MV-4-11 (cell line): ENCODE data around the gene ACTN2.

Experiments used
- DNase-seq: peaks from one replicate; lab custom pipeline; 2025; lab: John Stamatoyannopoulos, UW

ACTN2 gene

GRCh38 chr1:236691348-236691747 is 5.0 kb downstream of the ACTN2 start:
- no peak for DNase-seq

DNA sequence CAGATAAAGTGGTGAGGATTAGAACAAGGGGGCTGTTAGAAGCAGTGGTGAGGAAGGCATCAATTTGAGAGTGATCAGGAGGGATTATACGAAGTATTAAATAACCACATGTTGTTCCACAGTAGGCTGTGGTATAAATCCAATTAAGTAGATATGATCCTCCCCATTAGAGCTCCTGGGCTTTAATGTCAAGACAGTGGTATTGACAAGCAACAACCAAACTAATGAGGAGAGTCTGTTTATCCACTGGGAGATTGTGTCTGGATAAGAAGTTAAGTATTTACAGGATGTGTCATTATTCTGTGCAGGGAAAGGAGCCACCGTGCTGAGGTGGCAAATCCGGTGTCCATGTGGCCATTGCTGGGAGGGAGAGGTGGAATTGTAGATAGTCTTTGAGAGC is 5.8 kb downstream of the ACTN2 start:
- no peak for DNase-seq

GRCh38 chr1:236692742-236693141 is 6.4 kb downstream of the ACTN2 start:
- no peak for DNase-seq

GRCh38 chr1:236699366-236699765 is 13.1 kb downstream of the ACTN2 start:
- DNase-seq: no peak

DNA sequence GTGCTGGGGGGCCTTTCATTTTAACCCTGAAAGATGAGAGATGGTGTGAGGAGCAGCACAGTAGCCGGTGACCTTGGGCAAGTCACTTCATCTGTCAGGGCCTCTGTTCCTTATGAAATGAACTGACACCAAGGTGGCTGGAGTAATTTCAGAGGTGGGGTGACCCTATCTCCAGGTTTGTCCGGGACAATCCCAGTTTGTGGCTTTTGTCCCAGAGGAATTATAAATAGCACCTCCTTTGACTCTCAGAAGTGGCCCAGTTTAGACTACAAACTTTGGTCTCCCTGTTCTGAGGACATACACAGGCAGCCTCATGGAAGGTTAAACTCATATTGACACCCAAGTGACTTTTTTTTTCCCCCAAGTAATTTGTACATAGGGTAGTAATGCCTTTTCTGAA is 14.6 kb downstream of the ACTN2 start:
- no peak for DNase-seq

DNA sequence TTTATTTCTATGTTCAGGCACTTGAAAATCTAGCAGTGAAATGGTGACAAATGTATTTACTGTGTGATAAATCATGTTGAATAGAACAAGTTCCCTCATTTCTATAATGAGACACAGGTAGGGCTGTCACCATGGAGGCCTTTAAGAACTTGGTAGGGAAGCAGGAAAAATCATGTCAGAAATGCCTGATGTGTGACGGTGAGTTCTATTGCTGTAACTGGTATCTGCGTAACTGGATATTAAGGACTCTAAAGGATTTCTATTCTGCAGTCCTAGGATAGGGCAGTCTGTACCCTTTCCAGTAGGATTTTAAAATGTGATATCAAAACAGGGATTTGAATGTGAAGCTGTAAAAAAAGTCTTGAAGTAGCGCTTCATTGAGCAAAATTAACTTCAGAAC is 15.5 kb downstream of the ACTN2 start:
- DNase-seq: no peak

GRCh38 chr1:236702791-236703394 is 16.6 kb downstream of the ACTN2 start:
- no peak for DNase-seq

DNA sequence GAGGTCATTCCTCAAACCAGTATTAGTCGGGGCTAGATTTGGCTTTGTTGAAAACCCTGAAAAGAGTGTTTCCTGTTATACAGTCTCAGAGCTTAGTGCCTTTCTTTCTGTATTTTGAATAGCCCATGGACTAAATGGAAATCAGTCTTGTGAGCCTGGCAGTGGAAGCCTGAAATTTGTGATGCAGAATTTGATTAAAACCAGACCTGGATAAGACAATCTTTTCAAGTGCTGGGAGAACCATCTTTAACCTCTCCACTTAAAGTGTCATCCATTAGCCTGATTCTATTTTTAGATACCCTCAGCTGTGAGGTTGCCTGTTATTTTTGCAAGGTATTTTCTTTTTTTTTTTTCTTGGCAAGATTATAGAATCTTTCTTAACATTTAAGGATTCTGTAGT is 19.5 kb downstream of the ACTN2 start:
- DNase-seq: no peak

DNA sequence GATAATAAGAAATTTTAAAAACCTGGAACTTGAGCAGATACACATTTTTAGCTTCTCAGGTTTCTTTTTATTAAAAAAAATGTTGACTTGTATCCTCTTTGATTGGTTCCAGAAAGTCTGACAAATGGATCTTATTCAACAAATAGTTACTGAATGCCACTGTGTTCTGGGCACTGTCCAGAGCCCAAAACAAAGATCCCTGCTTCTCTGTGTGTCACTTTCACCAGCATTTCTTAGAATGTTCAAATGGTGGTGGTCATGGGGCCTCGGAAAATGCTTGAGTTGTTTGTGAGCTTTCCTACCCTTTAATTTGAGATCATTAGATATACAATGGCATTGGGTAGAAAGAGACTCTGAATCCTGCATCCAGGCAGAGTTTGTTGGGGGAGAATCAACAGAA is 19.9 kb downstream of the ACTN2 start:
- DNase-seq: no peak

DNA sequence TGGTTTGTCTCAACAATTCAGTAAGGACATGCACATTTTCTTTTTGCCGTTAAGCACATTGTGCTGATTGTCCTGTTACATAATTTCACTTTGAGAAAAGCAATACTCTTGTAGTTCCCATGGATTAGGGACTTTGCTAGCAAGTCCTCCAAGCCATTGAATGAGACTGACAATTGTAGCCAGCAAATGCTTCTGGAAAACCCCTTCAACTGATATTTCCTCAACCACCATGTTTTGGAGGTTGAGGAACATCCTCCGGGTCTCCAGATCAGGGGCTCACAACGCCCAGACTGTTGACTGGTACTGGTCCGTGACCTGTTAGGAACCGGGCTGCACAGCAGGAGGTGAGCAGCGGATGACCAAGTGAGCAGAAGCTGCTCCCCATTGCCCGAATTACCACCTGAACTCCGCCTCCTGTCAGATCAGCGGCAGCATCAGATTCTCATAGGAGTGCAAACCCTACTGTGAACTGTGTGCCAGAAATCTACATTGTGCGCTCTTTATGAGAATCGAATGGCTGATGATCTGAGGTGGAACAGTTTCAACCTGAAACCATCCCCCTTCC is 24.1 kb downstream of the ACTN2 start:
- DNase-seq: no peak

DNA sequence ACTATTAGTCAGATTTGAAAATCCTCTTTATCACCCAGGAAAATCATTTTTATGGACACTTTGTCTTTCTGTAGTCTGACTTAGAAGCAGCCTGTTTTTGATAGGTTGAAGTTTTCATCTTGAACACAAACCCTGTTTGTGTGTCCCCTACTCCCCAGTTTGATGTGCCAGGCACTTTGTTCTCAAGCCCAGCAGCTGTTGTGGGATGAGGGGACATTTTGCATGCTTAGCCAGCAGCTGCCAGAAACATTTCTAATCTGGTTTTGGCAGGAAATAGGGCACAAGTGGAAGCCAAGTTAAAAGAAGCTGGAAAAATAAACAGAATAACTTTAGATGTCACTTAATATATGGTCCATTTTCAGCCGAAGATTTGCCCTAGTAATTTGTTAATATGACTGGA is 29.9 kb downstream of the ACTN2 start:
- no peak for DNase-seq

DNA sequence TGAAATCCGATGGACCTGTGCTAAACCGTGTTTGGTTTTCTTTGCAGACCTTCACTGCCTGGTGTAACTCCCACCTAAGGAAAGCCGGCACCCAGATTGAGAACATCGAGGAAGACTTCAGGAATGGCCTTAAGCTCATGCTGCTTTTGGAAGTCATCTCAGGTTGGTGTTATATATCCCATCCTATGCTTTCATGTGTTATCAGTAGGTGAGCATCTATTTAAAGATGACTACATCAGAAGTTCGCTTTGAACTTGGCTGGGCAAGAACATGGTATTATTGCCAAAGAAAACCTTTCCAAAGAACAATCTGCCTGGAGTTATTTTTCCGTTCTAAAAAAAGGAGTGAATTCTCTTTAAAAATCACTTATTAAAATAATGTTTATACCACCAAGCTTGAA is 31.5 kb downstream of the ACTN2 start:
- DNase-seq: no peak

- peak; percentile 5 for DNase-seq
Measured at GRCh38 chr1:236718328-236718727, 32.0 kb downstream of the ACTN2 start.

GRCh38 chr1:236720206-236720605 is 33.9 kb downstream of the ACTN2 start:
- no peak for DNase-seq

- DNase-seq: no peak
Measured at GRCh38 chr1:236720611-236721010, 34.3 kb downstream of the ACTN2 start.

DNA sequence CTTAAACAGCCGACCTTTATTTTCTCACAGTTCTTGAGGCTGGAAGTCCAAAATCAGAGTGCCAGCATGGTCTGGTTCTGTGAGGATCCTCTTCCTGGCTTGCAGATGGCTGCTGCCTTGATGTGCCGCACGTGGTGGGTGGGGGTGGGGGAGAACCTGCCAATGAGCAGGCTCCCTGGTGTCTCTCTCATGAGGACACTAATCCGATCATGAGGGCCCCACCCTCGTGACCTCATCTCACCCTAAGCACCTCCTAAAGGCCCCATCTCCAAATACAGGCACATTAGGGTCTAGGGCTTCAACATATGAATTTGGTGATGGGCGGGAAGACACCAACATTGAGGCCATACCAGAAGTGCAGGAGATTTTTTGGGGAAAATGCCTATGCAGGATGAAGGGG is 37.8 kb downstream of the ACTN2 start:
- DNase-seq: no peak

DNA sequence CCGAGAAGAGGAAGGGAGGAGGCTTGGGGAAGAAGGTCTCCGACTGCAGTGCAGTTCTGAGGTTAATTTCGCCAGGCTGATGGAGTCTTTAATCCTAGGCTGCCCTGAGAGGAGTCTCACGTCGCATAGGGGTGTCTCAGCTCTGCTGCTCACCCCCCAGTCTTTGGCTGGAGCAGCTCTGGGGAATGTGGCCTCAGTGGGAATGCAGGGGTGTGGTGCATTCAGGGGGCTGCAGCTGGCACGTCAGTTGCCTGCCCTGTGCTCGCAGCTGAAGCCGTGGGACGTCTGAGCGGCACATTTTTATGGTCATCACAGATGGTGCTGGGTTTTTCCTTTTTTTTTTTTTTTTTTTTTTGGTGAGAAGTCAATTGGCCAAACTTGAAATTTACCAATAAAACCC is 38.2 kb downstream of the ACTN2 start:
- no peak for DNase-seq

DNA sequence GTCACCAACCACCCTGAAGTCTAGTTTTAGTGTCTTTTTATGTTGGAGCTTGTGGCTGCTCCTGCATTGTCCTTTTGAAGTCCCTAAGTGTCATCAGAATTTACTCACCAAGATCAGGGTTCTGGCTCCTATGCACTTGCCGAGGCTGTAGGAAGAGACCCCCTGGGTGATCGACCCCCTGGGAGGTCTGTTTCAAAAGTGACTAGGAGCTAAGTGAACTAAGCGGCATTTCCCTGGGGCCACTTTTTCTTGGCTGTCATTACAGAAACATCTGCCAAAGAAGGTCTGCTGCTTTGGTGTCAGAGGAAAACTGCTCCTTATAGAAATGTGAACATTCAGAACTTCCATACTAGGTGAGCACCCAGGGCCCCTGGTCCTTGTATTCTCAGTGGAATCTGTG is 39.4 kb downstream of the ACTN2 start:
- DNase-seq: no peak

GRCh38 chr1:236727521-236727920 is 41.2 kb downstream of the ACTN2 start:
- DNase-seq: peak; percentile 30

GRCh38 chr1:236728752-236729151 is 42.5 kb downstream of the ACTN2 start:
- no peak for DNase-seq

DNA sequence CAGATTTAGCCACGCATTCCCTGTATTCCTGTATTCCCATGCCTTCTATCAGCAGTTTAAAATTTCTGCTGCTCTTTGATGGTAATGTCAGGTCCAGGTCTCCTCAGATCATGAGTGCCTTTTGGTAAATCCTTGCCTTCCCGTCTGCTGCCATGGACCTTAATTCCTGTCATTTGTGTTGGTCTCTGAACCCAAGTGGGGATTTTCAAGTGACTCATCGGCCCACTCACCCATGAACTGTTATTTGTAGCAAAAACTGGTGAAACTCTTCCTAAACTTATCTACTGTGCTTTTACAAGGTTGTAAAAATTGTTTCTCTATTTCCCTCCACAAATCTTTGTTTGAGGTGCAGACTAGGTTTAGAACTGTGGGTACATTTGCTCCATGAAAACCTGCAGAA is 47.4 kb downstream of the ACTN2 start:
- no peak for DNase-seq

DNA sequence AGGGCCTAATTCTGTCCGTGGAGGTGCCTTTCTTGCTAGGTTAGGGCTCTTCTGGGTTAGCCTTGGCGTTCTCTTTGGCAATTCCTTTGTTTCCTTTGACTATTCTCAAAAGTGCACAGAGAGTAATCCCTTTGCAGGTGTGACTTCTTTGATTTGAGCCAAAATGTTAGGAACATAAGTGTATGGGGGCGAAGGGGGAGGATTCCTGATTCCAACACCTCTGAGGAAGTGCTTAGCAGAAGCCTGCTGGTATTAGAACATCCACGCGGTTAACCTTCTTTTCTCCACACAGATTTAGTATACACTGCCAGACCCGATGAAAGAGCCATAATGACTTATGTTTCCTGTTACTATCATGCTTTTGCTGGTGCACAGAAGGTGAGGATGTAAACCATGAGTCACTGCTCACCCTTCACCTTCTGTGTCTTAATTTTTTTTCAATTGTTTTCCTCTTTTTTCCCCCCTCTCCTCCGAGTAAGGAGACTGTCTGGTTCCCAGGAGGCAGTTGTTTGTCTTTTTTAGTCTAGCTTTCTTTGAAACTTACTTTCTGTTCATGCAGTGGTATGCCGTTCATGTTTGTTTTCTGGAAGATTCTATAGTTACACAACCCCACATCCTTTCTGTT is 48.0 kb downstream of the ACTN2 start:
- no peak for DNase-seq

DNA sequence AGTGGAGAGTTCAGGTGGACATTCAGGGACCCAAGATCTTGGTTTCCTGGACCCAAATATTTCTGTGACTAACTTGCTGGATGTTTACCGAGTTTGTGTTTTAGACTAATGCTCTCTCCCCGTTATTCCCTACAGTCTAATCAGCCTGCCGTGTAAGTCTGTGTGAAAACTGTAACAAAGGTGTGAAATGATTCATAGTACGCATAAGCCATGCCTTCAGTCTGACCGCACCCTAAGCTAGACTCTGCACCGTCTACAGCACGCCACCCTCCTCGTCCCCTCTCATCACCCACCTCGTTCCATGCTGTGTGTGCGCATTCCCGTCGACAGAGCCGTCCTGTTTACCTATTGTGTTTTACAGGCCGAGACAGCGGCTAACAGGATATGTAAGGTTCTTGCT is 50.5 kb downstream of the ACTN2 start:
- no peak for DNase-seq

DNA sequence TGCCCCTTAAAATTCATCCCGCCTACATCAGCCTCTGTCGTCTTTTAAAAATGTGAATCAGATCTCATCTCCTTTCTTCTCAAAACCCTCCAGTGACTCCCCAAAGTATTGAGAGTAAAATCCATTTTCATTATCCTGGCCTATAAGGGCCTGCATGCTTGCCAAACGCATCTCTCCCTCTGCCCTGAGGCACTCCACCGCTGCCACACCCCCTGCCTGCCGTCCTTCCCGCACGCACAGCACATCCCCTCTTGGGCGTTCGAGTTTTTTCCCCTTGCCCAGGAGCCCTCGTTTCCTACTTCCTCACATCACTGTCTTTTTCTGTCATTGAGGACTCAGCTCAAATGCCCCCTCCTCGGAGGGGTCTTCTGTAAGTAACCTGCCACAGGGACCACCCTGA is 55.5 kb downstream of the ACTN2 start:
- DNase-seq: no peak
